ENCODE data around the gene ECE1. TPM values are rescaled to one million over a fixed set of nuclear protein-coding genes. Genes with fewer than 3 reads are reported as not detected.
A peak's percentile ranks its signal among the peaks of the same experiment; 100 is the strongest.

The ECE1 gene
- total and polyA plus RNA-seq, 9 of the 15 experiments (the other 6 are each of a cell fraction or from before 2014, with no cell fraction given): 0.56 to 34.8 (median 11.0) TPM

- TF ChIP-seq IRF9 (tag; IDR thresholded peaks at IDR 0.05): no peak
- TF ChIP-seq ZNF121 (CRISPR knock-in tag; conservative IDR thresholded peaks at IDR 0.05): no peak
- TF ChIP-seq ZBTB33 (CRISPR knock-in tag; IDR thresholded peaks at IDR 0.05): peak; percentile 72; the same call in 1 of the 2 replicates
- no peak for TF ChIP-seq DMBX1 (CRISPR knock-in tag; IDR thresholded peaks at IDR 0.05; ENCODE audit: borderline replicate concordance)
- TF ChIP-seq PHB2 (IDR thresholded peaks at IDR 0.05; ENCODE audit: low read depth): no peak
- no peak for TF ChIP-seq SMAD3 (CRISPR knock-in tag; conservative IDR thresholded peaks at IDR 0.05)
- TF ChIP-seq NR0B1 (IDR thresholded peaks at IDR 0.05; ENCODE audit: partially characterized antibody): no peak
- no peak for TF ChIP-seq THRAP3 (IDR thresholded peaks at IDR 0.05; ENCODE audit: borderline replicate concordance)
- no peak for TF ChIP-seq ZNF589 (CRISPR knock-in tag; IDR thresholded peaks at IDR 0.05; ENCODE audit: low read depth)
- TF ChIP-seq TCFL5 (CRISPR knock-in tag; conservative IDR thresholded peaks at IDR 0.05): no peak
- TF ChIP-seq CBX3 (IDR thresholded peaks at IDR 0.05; ENCODE audit: borderline replicate concordance in 1 of 2, low read length in 2 of 2): peak in 1 of 2 experiments; percentile 76; a peak in 1 of 3 replicates
- no peak for TF ChIP-seq PHF21A (IDR thresholded peaks at IDR 0.05; ENCODE audit: borderline replicate concordance, low read depth)
- TF ChIP-seq KDM4B (IDR thresholded peaks at IDR 0.05; ENCODE audit: borderline replicate concordance in 2 of 2, low read depth in 1 of 2): no peak
- TF ChIP-seq ZNF134 (CRISPR knock-in tag; conservative IDR thresholded peaks at IDR 0.05): no peak
- no peak for TF ChIP-seq ZNF140 (CRISPR knock-in tag; IDR thresholded peaks at IDR 0.05)
- no peak for TF ChIP-seq PKNOX1 (IDR thresholded peaks at IDR 0.05)
- TF ChIP-seq SMARCB1 (IDR thresholded peaks at IDR 0.05; ENCODE audit: insufficient read length, low read depth): no peak
- TF ChIP-seq ZFPM2 (CRISPR knock-in tag; IDR thresholded peaks at IDR 0.05): no peak
- no peak for TF ChIP-seq E2F6 (IDR thresholded peaks at IDR 0.05; ENCODE audit: borderline replicate concordance in 1 of 2, extremely low read depth in 1 of 2, insufficient read depth in 1 of 2, insufficient read length in 1 of 2, low read depth in 1 of 2, low read length in 1 of 2, poor library complexity in 1 of 2, severe bottlenecking in 1 of 2)
- TF ChIP-seq SIX5 (IDR thresholded peaks at IDR 0.05; ENCODE audit: borderline replicate concordance in 1 of 2, insufficient read depth in 1 of 2, low read depth in 1 of 2, low read length in 2 of 2): no peak
- no peak; the same call in 1 of the 2 replicates for TF ChIP-seq ZNF24 (IDR thresholded peaks at IDR 0.05)
- TF ChIP-seq FOXJ3 (CRISPR knock-in tag; IDR thresholded peaks at IDR 0.05): no peak
Observed at GRCh38 chr1:21270086-21270689, 20.1 kb downstream of the ECE1 start (continued).
